ENCODE measurements around the gene ZNF425.

Gene ZNF425

GRCh38 chr7:149053885-149054284, 72.2 kb downstream of the ZNF425 start:
- Histone ChIP-seq H3K27me3 (ENCODE audit: control insufficient read depth, insufficient read depth, low read length, poor library complexity, severe bottlenecking) (no peaks in the 10 kb centered on the region), H3K4me1 (ENCODE audit: control insufficient read depth, insufficient read depth, low read length) (no peaks in the 10 kb centered on the region), H3K4me3 (ENCODE audit: insufficient read depth, low read depth, low read length) (no peak overlapping the region), H3K27ac (ENCODE audit: insufficient read depth, low read depth, low read length, poor library complexity, severe bottlenecking) (no peak overlapping the region), H3K9me3 (ENCODE audit: control insufficient read depth, low read length) (no peaks in the 10 kb centered on the region), H3K36me3 (ENCODE audit: control insufficient read depth, insufficient read depth, low read length) (no peaks in the 10 kb centered on the region)
- WGBS, 2 experiments, result 93 to 95% methylated on average over 7 to 8 of the region's 8 CpGs

GRCh38 chr7:149053384-149053783, 72.7 kb downstream of the ZNF425 start:
- H3K27me3 ChIP-seq (ENCODE audit: control insufficient read depth, insufficient read depth, low read length, poor library complexity, severe bottlenecking), result no peaks in the 10 kb centered on the region
- 81 to 98% methylated on average over 1 of the region's 1 CpG for WGBS, 2 experiments
- H3K27ac ChIP-seq (ENCODE audit: insufficient read depth, low read depth, low read length, poor library complexity, severe bottlenecking), result no peak overlapping the region
- no peak overlapping the region for H3K4me3 ChIP-seq (ENCODE audit: insufficient read depth, low read depth, low read length)
- no peaks in the 10 kb centered on the region for H3K36me3 ChIP-seq (ENCODE audit: control insufficient read depth, insufficient read depth, low read length)
- H3K9me3 ChIP-seq (ENCODE audit: control insufficient read depth, low read length), result no peaks in the 10 kb centered on the region
- H3K4me1 ChIP-seq (ENCODE audit: control insufficient read depth, insufficient read depth, low read length), result no peaks in the 10 kb centered on the region

Data from ectodermal cell (in vitro differentiated cells).